Ramos (cell line): ENCODE measurements around the gene CORO6.

ENCODE experiments used
- in situ Hi-C: fragments of 300-500 bp; cut with MboI; formaldehyde crosslinking; loops from one replicate; pipeline ENCODE4 v1.14.3; 2022; ENCODE audit warnings: low sequenced_read_pairs; ENCODE audit not compliant: unreplicated experiment

Gene CORO6

GRCh38 chr17:29570521-29570920 is 52.2 kb downstream of the CORO6 start:
- in situ Hi-C loops, result loop anchor here (10.0 to 25.0 kb wide), 2 partner anchors 214 to 833 kb away; partner anchors contain the start of genes NEK8, TLCD1 and TRAF4

DNA sequence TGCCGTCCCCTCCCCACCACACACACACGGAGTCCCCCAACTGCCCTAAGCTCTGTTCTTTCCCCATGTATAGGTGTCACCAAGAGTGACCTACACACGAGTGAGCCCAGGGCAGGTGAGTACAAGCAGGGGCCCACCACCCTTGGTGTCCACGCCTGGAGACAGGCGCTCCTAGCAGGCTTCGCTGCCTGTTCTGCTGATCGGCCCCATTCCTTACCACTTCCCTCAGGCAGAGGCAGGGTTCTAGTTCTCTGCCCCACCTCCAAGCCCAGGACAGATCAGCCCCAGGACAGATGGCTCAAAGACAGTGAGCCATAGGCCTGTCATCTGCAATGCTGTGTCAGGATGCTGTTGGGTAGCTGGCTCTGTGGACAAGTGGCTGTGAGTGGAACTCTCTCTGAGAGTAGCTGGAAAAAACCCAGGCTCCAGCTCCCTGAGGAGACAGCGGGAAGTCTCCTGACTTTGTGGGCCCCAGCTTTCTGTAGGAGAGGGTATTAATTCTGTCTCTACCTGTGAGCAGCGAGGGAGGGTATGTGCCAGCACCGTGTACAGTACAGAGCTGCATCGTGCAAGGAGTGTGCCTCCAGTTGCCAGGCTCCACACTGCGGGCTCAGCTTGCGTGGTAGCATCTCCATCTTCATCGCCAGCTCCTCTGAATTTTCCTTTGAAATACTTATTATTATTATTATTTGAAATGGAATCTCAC is 53.3 kb downstream of the CORO6 start:
- in situ Hi-C loops, result loop anchor here (25.0 kb wide), 1 partner anchor 832 kb away; the partner anchor contains the start of genes NEK8, TLCD1 and TRAF4

DNA sequence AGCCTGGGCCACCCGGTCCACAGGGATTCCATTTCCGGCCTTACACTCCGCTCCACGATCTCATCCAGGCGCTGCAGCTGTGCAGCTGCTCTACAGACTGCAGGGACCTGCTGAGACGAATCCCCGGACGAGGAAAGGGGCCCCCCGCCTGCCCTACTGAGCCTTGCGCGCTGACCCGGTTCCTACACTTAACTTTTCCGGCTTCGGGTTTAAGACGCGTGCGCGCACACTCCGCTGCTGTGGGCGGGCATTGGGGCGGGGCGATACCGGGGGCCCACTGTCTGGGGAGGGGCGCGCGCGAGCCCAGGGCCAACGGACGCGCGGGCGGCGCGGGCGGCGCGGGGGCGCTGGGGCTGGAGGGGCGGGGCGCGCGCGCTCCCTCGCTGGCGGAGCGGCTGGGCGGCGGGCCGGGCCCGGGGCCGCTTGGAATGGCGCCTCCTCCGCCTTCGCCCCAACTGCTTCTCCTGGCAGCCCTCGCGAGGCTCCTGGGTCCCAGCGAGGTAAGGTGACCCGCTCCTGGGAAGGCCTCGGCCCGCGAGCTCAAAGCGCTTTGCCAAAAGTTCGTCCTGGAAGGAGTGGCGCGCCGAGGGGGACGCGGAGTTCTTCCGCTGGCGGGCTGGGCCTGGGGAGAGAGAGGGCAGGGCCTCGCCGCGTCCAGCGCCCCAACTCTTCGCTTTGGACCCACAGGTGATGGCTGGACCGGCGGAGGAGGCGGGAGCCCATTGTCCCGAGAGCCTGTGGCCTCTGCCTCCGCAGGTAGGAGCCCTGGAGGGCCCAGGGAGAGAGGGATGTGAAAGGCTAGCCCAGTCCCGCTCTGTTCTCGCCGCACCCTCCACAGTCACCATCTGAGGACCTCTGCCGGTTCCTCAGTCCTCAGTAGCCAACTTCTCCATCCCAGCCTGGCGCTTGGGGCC is 54.1 kb downstream of the CORO6 start, which contains the start of gene TP53I13:
TP53I13 (plus strand) TSS at position 371 of the 914 bp plus-strand sequence; CDS start at position 429, 58 bp downstream.
- in situ Hi-C loops, result loop anchor here (25.0 kb wide), 1 partner anchor 831 kb away; the partner anchor contains the start of genes NEK8, TLCD1 and TRAF4

GRCh38 chr17:29567554-29568330 is 55.0 kb downstream of the CORO6 start:
- in situ Hi-C loops, result loop anchor here (25.0 kb wide), 1 partner anchor 830 kb away; the partner anchor contains the start of genes NEK8, TLCD1 and TRAF4

- in situ Hi-C loops, result loop anchor here (25.0 kb wide), 1 partner anchor 830 kb away; the partner anchor contains the start of genes NEK8, TLCD1 and TRAF4
Measured at GRCh38 chr17:29567304-29567553, 55.5 kb downstream of the CORO6 start.

- in situ Hi-C loops, result loop anchor here (25.0 kb wide), 1 partner anchor 829 kb away; the partner anchor contains the start of genes NEK8, TLCD1 and TRAF4
Measured at GRCh38 chr17:29566473-29567303, 56.0 kb downstream of the CORO6 start, which contains the start of gene ABHD15. ABHD15 (minus strand) TSS chr17:29567037; CDS start chr17:29566966, 71 bp downstream.

DNA sequence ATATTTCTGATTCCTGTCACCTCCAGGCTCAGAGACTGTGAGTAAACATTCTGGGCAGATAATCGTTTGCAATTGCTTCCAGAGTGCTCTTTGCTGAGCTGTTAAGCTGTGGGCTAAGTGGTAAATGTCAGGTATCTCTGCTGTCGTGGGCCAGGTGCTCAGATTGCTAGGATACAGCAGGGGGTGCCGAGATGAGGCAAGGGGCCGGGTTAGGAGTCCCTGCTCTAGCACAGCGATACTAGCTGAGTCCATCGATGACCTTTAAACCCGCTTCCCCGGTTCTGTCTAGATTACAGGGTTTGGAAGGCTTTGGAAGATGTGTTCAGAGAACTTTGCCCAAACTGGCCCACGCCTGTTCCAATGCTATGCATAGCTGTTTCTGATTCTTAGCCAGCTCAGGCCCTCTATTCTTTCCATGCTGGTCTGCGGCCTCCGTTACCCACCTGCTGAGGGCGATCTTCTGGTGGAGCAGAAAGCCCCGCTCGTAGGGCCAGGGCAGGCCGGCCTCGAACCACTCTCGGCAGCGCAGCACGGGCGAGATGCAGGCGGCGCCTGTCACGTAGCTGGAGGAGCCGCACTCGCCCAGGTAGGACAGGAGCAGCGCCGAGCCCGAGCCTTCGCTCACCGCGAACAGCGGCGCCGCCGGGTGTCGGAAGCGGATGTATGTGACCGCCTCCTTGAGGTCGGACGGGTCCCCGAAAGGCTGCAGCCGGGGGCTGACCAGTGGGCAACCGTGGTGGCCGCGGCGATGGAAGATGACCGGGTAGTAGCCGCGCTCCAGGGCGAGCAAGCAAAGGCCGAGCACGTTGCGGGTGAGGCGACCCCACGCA is 56.9 kb downstream of the CORO6 start:
- in situ Hi-C loops, result loop anchor here (25.0 kb wide), 1 partner anchor 829 kb away; the partner anchor contains the start of genes NEK8, TLCD1 and TRAF4
